Stomach (tissue), 9 donors: ENCODE results near the gene FBXW11. TPM values are rescaled to one million over a fixed set of nuclear protein-coding genes. Genes with fewer than 3 reads are reported as not detected.

ENCODE experiments used
- DNase-seq, 2 donors: peaks; one replicate each; pipeline versions ENCODE4 v3.0.0 to v3.0.0-alpha.2; 2013 to 2019
- H3K27ac ChIP-seq, 5 donors: fragments of 200-600 bp in 4 of 5; sonication (generic) in 4 of 5; one replicate each; pipeline ENCODE4 v1.5.1; 2013 to 2019; ENCODE audit warnings: mild to moderate bottlenecking in 1 of 5, moderate library complexity in 1 of 5
- H3K27me3 ChIP-seq, 3 donors: fragments of 200-600 bp; sonication (generic); one replicate each; pipeline ENCODE4 v1.5.1; 2017 to 2019; ENCODE audit warnings: mixed run types in 1 of 3
- H3K36me3 ChIP-seq, 4 donors: fragments of 200-600 bp; sonication (generic); 1 replicate in 3 of 4; 2 replicates in 1 of 4; pipeline ENCODE4 v1.5.1; 2016 to 2019
- H3K4me1 ChIP-seq, 4 donors: fragments of 200-600 bp; sonication (generic); one replicate each; pipeline ENCODE4 v1.5.1; 2016 to 2019
- H3K4me3 ChIP-seq, 4 donors: fragments of 200-600 bp; sonication (generic) in 3 of 4; one replicate each; pipeline ENCODE4 v1.5.1; 2016 to 2019; ENCODE audit warnings: mild to moderate bottlenecking in 1 of 4
- H3K9me3 ChIP-seq, 4 donors: fragments of 200-600 bp; sonication (generic); one replicate each; pipeline ENCODE4 v1.5.1; 2016 to 2019
- EP300 ChIP-seq: sonication (generic); formaldehyde crosslinking; IDR thresholded peaks from one replicate; pipeline ENCODE4 v1.6.1; 2017; ENCODE audit warnings: antibody characterized with exemption
- POLR2A ChIP-seq, 4 donors: fragments of 450-650 bp; IDR thresholded peaks; one replicate each; pipeline ENCODE4 v1.6.1; 2016; ENCODE audit warnings: antibody characterized with exemption in 4 of 4, control low read depth in 2 of 4, mild to moderate bottlenecking in 1 of 4, moderate library complexity in 1 of 4
- POLR2AphosphoS5 ChIP-seq, 3 donors: sonication (generic); formaldehyde crosslinking; IDR thresholded peaks; one replicate each; pipeline ENCODE4 v1.6.1; 2016; ENCODE audit warnings: antibody characterized with exemption in 3 of 3
- WGBS, 5 donors: extraction: QIAGEN DNeasy Blood & Tissue Kit in 3 of 5; methylation state at CpG; one replicate each; pipeline versions ENCODE4 v1.1.5 to v1.1.7; 2013 to 2018; 5-methylcytosine and 5-hydroxymethylcytosine counted together
- intact Hi-C: fragments of 100-400 bp; cut with DNase I; formaldehyde crosslinking; loops from one replicate; pipeline ENCODE4 v1.15.1; 2023; ENCODE audit warnings: low total_unique reads
- polyA plus RNA-seq, 3 donors: library from polyadenylated mRNA; stranded (reverse); fragments of 200-250 nt; gene quantifications; one replicate each; pipeline ENCODE4 v1.2.3, GENCODE V29; 2013
- total RNA-seq, 5 donors: library from RNA; depleted of rRNA; stranded (reverse); fragments of >200 nt; gene quantifications; one replicate each; pipeline versions ENCODE4 v1.1.0 to v1.2.3, GENCODE V29; 2014 to 2016
- TF ChIP-seq, protein P1 (sequence below), 7 experiments: fragments of 450-650 bp in 4 of 7; fragments of 200-600 bp in 3 of 7; sonication (generic) in 3 of 7; IDR thresholded peaks; one replicate each; pipeline ENCODE4 v1.5.1; 2016 to 2019; ENCODE audit warnings: antibody characterized with exemption in 7 of 7, control low read depth in 2 of 7, mild to moderate bottlenecking in 1 of 7
- donor health status: healthy with polysubstance abuse.
- donor health status: Bipolar disorder and iron deficiency.
- donor health status: healthy.

Gene FBXW11
- total and polyA plus RNA-seq, 8 donors: 4.3 to 117 (median 25.5) TPM

- Histone ChIP-seq H3K27me3 (no peaks in the 10 kb centered on the region), H3K36me3 (peaks cover 6 to 27% (median 20%) of the 10 kb centered on the region in 4 donors), H3K9me3 (no peaks in the 10 kb centered on the region), H3K4me3 (no peak overlapping the region), H3K4me1 (peaks cover 0 to 22% (median 6%) of the 10 kb centered on the region in 4 donors), H3K27ac (no peak overlapping the region)
- intact Hi-C loops: loop anchor here (10.0 kb wide), 1 partner anchor 477 kb away; no protein-coding TSS in a partner anchor
- no peak for TF ChIP-seq POLR2A (IDR thresholded peaks at IDR 0.05)
- no peak for TF ChIP-seq POLR2AphosphoS5 (IDR thresholded peaks at IDR 0.05)
- TF ChIP-seq, protein P1, sequence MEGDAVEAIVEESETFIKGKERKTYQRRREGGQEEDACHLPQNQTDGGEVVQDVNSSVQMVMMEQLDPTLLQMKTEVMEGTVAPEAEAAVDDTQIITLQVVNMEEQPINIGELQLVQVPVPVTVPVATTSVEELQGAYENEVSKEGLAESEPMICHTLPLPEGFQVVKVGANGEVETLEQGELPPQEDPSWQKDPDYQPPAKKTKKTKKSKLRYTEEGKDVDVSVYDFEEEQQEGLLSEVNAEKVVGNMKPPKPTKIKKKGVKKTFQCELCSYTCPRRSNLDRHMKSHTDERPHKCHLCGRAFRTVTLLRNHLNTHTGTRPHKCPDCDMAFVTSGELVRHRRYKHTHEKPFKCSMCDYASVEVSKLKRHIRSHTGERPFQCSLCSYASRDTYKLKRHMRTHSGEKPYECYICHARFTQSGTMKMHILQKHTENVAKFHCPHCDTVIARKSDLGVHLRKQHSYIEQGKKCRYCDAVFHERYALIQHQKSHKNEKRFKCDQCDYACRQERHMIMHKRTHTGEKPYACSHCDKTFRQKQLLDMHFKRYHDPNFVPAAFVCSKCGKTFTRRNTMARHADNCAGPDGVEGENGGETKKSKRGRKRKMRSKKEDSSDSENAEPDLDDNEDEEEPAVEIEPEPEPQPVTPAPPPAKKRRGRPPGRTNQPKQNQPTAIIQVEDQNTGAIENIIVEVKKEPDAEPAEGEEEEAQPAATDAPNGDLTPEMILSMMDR (IDR thresholded peaks at IDR 0.05): no peak
- no peak for TF ChIP-seq EP300
- DNase-seq: no peak
- 90 to 95% (median 91%) methylated on average over 7 of the region's 7 CpGs for WGBS, 5 donors
These were observed 104.7 kb downstream of the FBXW11 start for GRCh38 chr5:171901764-171902163.

DNA sequence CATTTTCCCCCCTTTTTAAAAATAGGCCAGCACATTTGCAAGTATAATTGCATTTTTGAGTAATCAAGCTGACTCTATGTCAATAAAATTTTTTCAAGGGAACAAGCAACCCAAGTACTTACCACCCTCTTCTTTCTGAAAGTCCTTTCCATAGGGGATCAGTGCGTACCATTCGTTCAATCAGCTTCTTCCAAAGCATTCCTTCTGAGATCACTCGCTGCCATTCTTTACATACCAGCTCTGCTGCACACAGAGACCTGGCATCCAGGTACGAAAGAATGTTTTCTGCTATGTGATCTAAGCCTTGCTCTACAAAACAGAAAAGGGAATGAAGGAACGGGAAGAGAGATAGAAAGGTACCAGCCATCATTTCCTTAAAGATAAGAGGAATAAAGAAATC is 106.6 kb downstream of the FBXW11 start:
- intact Hi-C loops: loop anchor here (10.0 kb wide), 1 partner anchor 475 kb away; no protein-coding TSS in a partner anchor
- no peak for DNase-seq
- WGBS, 5 donors: 84 to 89% (median 84%) methylated on average over 5 of the region's 5 CpGs
- H3K27me3 ChIP-seq: no peaks in the 10 kb centered on the region
- TF ChIP-seq POLR2AphosphoS5 (IDR thresholded peaks at IDR 0.05) (no peak), EP300 (no peak), POLR2A (IDR thresholded peaks at IDR 0.05) (no peak)
- TF ChIP-seq, protein P1 (IDR thresholded peaks at IDR 0.05): no peak
- H3K4me1 ChIP-seq: peaks cover 0 to 6% (median 1%) of the 10 kb centered on the region in 4 donors
- peaks cover 11 to 47% (median 35%) of the 10 kb centered on the region in 4 donors for H3K36me3 ChIP-seq
- no peak overlapping the region for H3K4me3 ChIP-seq
- H3K9me3 ChIP-seq: no peaks in the 10 kb centered on the region
- H3K27ac ChIP-seq: no peak overlapping the region

DNA sequence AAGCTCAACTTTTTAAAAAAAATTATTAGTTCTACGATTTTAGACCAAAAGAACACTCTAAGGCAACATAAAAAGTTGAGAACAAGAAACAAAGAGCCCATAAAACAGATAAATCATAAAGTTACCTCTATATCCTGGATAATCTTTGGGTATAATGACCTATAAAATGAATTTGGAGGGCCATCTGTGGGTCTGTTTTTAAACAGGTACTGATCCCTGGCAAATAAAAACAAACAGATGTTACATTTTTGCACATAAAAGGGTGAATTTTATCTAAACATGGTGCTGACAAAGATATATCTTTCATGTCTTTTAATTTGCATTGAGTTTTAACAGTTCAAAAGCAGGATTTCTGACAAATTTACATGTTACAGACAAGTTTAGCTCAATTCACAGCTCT is 107.6 kb downstream of the FBXW11 start:
- Histone ChIP-seq H3K27me3 (no peaks in the 10 kb centered on the region), H3K27ac (no peak overlapping the region), H3K36me3 (peaks cover 11 to 56% (median 39%) of the 10 kb centered on the region in 4 donors), H3K4me3 (no peak overlapping the region), H3K9me3 (no peaks in the 10 kb centered on the region), H3K4me1 (peaks cover 0 to 5% (median 0%) of the 10 kb centered on the region in 4 donors)
- intact Hi-C loops: no loop called here
- no peak for DNase-seq
- WGBS, 5 donors: 71 to 80% (median 76%) methylated on average over 1 of the region's 1 CpG
- TF ChIP-seq, protein P1 (IDR thresholded peaks at IDR 0.05): no peak
- TF ChIP-seq POLR2AphosphoS5 (IDR thresholded peaks at IDR 0.05): no peak
- no peak for TF ChIP-seq EP300
- TF ChIP-seq POLR2A (IDR thresholded peaks at IDR 0.05): no peak

DNA sequence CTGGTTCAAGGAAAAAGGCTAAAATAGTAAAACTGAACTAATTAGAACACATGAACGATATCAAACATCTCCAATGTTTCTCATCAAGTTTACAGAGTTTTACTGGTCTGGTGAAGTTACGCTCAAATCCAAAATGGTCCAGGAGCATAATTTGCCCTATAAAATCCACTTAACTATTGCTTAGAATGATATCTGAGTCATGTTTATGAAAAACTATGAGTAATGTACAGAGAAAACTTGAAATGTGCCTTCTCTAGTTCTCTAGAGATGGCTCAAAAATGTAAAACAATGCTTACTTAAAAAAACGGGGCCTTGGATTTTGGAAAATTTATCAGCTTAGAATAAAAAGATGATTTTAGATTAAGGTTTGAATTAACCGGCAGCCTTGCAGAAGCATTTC is 108.1 kb downstream of the FBXW11 start:
- TF ChIP-seq, protein P1 (IDR thresholded peaks at IDR 0.05): no peak
- TF ChIP-seq POLR2AphosphoS5 (IDR thresholded peaks at IDR 0.05) (no peak), POLR2A (IDR thresholded peaks at IDR 0.05) (no peak), EP300 (no peak)
- DNase-seq: no peak
- Histone ChIP-seq H3K27ac (no peak overlapping the region), H3K27me3 (no peaks in the 10 kb centered on the region), H3K4me3 (no peak overlapping the region), H3K4me1 (peaks cover 0 to 5% (median 0%) of the 10 kb centered on the region in 4 donors), H3K36me3 (peaks cover 11 to 61% (median 42%) of the 10 kb centered on the region in 4 donors), H3K9me3 (no peaks in the 10 kb centered on the region)
- WGBS, 5 donors: 93 to 95% (median 94%) methylated on average over 4 of the region's 4 CpGs
- intact Hi-C loops: no loop called here
